H1 (cell line): ENCODE measurements around the gene ACSM2B. TPM values are rescaled to one million over a fixed set of nuclear protein-coding genes. Genes with fewer than 3 reads are reported as not detected.

Source experiments
- CTCF ChIA-PET: fragments of 300-600 bp; sonication (Branson Sonifier 250); formaldehyde crosslinking; loops from one replicate; lab custom pipeline; 2021; ENCODE audit not compliant: partially characterized antibody; lab: Charles Lee
- POLR2A ChIA-PET: fragments of 300-600 bp; sonication (Branson Sonifier 250); formaldehyde crosslinking; loops from one replicate; lab custom pipeline; 2021; ENCODE audit warnings: inconsistent platforms; ENCODE audit not compliant: partially characterized antibody; lab: Charles Lee
- DNase-seq, 2 experiments: peaks; one replicate each; pipeline versions ENCODE4 v3.0.0 to v3.0.0-alpha.2; 2010 to 2022; ENCODE audit warnings: low spot score in 2 of 2, low read depth in 1 of 2, mixed read lengths in 1 of 2
- FAIRE-seq: peaks from 2 replicates; lab custom pipeline; 2011; peaks lifted over from hg19 to GRCh38; lab: Jason Lieb, UNC
- H2AFZ ChIP-seq: 2 replicates; pipeline ENCODE4 v1.8.1; 2012; ENCODE audit warnings: low read length, inconsistent platforms
- H2AK5ac ChIP-seq: 2 replicates; pipeline ENCODE4 v1.6.1; 2013; ENCODE audit warnings: low read depth, low read length
- H2BK120ac ChIP-seq: replicated peaks from 2 replicates; pipeline ENCODE3; 2013; ENCODE audit warnings: low read depth, low read length, inconsistent platforms
- H2BK12ac ChIP-seq: 2 replicates; pipeline ENCODE4 v1.6.1; 2013; ENCODE audit warnings: low read depth, low read length
- H2BK15ac ChIP-seq: 2 replicates; pipeline ENCODE4 v1.6.1; 2013; ENCODE audit warnings: low read length
- H2BK20ac ChIP-seq: 2 replicates; pipeline ENCODE4 v1.6.1; 2013; ENCODE audit warnings: low read length
- H2BK5ac ChIP-seq: 2 replicates; pipeline ENCODE4 v1.6.1; 2013; ENCODE audit warnings: low read depth, low read length
- H3K14ac ChIP-seq: 2 replicates; pipeline ENCODE4 v1.6.1; 2013; ENCODE audit warnings: inconsistent platforms; ENCODE audit not compliant: insufficient read length
- H3K18ac ChIP-seq: 2 replicates; pipeline ENCODE4 v1.6.1; 2013; ENCODE audit warnings: low read length; ENCODE audit errors: extremely low read depth
- H3K23ac ChIP-seq: 2 replicates; pipeline ENCODE4 v1.6.1; 2013; ENCODE audit warnings: inconsistent platforms; ENCODE audit not compliant: insufficient read length
- H3K23me2 ChIP-seq: 2 replicates; pipeline ENCODE4 v1.6.1; 2013; ENCODE audit warnings: low read depth, low read length
- H3K27ac ChIP-seq: 2 replicates; pipeline ENCODE4 v1.6.1; 2011; ENCODE audit warnings: low read depth, low read length, inconsistent platforms
- H3K27me3 ChIP-seq, 4 experiments: replicated peaks in 1 of 4; 1 replicate in 1 of 4; 2 replicates in 3 of 4; pipeline versions ENCODE4 v1.6.1 to v1.8.1; 2011 to 2013; ENCODE audit warnings: low read length in 3 of 4, mild to moderate bottlenecking in 3 of 4, inconsistent platforms in 2 of 4, mixed read lengths in 2 of 4, moderate library complexity in 1 of 4; ENCODE audit not compliant: control insufficient read depth in 3 of 4, insufficient read depth in 3 of 4; ENCODE audit errors: extremely low read depth in 1 of 4
- H3K36me3 ChIP-seq, 4 experiments: 2 replicates each; pipeline versions ENCODE4 v1.6.1 to v1.8.1; 2011 to 2013; ENCODE audit warnings: mild to moderate bottlenecking in 4 of 4, low read length in 3 of 4, moderate library complexity in 2 of 4, control low read depth in 1 of 4, inconsistent platforms in 1 of 4; ENCODE audit not compliant: insufficient read depth in 4 of 4, control insufficient read depth in 2 of 4
- H3K4ac ChIP-seq: replicated peaks from 2 replicates; pipeline ENCODE3; 2013; ENCODE audit warnings: low read length, low read depth, mixed read lengths, inconsistent platforms; ENCODE audit not compliant: insufficient read length
- H3K4me1 ChIP-seq, 4 experiments: replicated peaks in 1 of 4; 1 replicate in 1 of 4; 2 replicates in 3 of 4; pipeline versions ENCODE4 v1.6.1 to v1.8.1; 2011 to 2013; ENCODE audit warnings: low read length in 3 of 4, inconsistent platforms in 2 of 4, mixed read lengths in 1 of 4; ENCODE audit not compliant: insufficient read depth in 4 of 4, control insufficient read depth in 3 of 4
- H3K4me2 ChIP-seq, 2 experiments: 2 replicates each; pipeline versions ENCODE4 v1.6.1 to v1.8.1; 2011 to 2013; ENCODE audit warnings: low read depth in 2 of 2, low read length in 2 of 2, control low read depth in 1 of 2, inconsistent platforms in 1 of 2, mild to moderate bottlenecking in 1 of 2; ENCODE audit not compliant: insufficient read depth in 1 of 2
- H3K4me3 ChIP-seq, 4 experiments: fragments of 200-600, 300-600 bp in 1 of 4; sonication (generic), shearing (Covaris generic), sonication (Bioruptor Twin) in 1 of 4; 2 replicates each; pipeline versions ENCODE4 v1.5.1 to v1.8.1; 2011 to 2016; ENCODE audit warnings: low read length in 4 of 4, low read depth in 3 of 4, control low read depth in 2 of 4, inconsistent platforms in 2 of 4, mild to moderate bottlenecking in 2 of 4, mixed read lengths in 1 of 4, moderate library complexity in 1 of 4; ENCODE audit not compliant: insufficient read depth in 2 of 4; ENCODE audit errors: extremely low read depth in 1 of 4
- H3K56ac ChIP-seq: replicated peaks from 2 replicates; pipeline ENCODE3; 2013; ENCODE audit warnings: low read depth, mild to moderate bottlenecking, mixed read lengths, low read length, inconsistent platforms; ENCODE audit not compliant: insufficient read length
- H3K79me1 ChIP-seq: 2 replicates; pipeline ENCODE4 v1.6.1; 2013; ENCODE audit warnings: low read depth, low read length, control low read depth
- H3K79me2 ChIP-seq, 2 experiments: 2 replicates each; pipeline versions ENCODE4 v1.6.1 to v1.8.1; 2012 to 2013; ENCODE audit warnings: low read length in 2 of 2, mild to moderate bottlenecking in 2 of 2, inconsistent platforms in 1 of 2; ENCODE audit not compliant: insufficient read depth in 2 of 2, control insufficient read depth in 1 of 2
- H3K9ac ChIP-seq, 4 experiments: replicated peaks in 1 of 4; 1 replicate in 1 of 4; 2 replicates in 3 of 4; pipeline versions ENCODE4 v1.6.1 to v1.8.1; 2011 to 2013; ENCODE audit warnings: low read depth in 3 of 4, low read length in 3 of 4, control low read depth in 2 of 4, mild to moderate bottlenecking in 2 of 4, moderate library complexity in 2 of 4, inconsistent platforms in 1 of 4; ENCODE audit errors: extremely low read depth in 1 of 4
- H3K9me3 ChIP-seq, 2 experiments: 2 replicates each; pipeline versions ENCODE4 v1.6.1 to v1.8.1; 2012 to 2013; ENCODE audit warnings: mild to moderate bottlenecking in 2 of 2, moderate library complexity in 2 of 2, control low read depth in 1 of 2, inconsistent platforms in 1 of 2, low read depth in 1 of 2, low read length in 1 of 2, mixed read lengths in 1 of 2; ENCODE audit not compliant: insufficient read depth in 2 of 2
- H4K20me1 ChIP-seq, 2 experiments: replicated peaks in 1 of 2; 2 replicates each; pipeline versions ENCODE3 to v1.8.1; 2011 to 2013; ENCODE audit warnings: inconsistent platforms in 2 of 2, low read length in 2 of 2, mild to moderate bottlenecking in 1 of 2; ENCODE audit not compliant: insufficient read depth in 2 of 2, control insufficient read depth in 1 of 2
- H4K5ac ChIP-seq: 2 replicates; pipeline ENCODE4 v1.6.1; 2013; ENCODE audit warnings: low read length, low read depth, mixed read lengths, inconsistent platforms; ENCODE audit not compliant: insufficient read length
- H4K8ac ChIP-seq: 2 replicates; pipeline ENCODE4 v1.8.0; 2013; ENCODE audit warnings: mild to moderate bottlenecking, moderate library complexity, low read length, inconsistent platforms; ENCODE audit not compliant: insufficient read depth; ENCODE audit errors: extremely low read depth
- H4K91ac ChIP-seq: replicated peaks from 2 replicates; pipeline ENCODE3; 2013; ENCODE audit warnings: low read length, mixed read lengths, inconsistent platforms; ENCODE audit not compliant: insufficient read length
- CEBPB ChIP-seq: IDR thresholded peaks from 2 replicates; pipeline ENCODE4 v1.6.1; 2012; ENCODE audit warnings: low read depth, low read length
- GABPA ChIP-seq: IDR thresholded peaks from 2 replicates; pipeline ENCODE4 v1.6.1; 2011; ENCODE audit warnings: mild to moderate bottlenecking, low read length, moderate library complexity, borderline replicate concordance; ENCODE audit not compliant: insufficient read depth
- GTF2F1 ChIP-seq: IDR thresholded peaks from 2 replicates; pipeline ENCODE4 v1.6.1; 2012; ENCODE audit warnings: low read depth, low read length, improper control_type of control experiment, borderline replicate concordance
- NANOG ChIP-seq: IDR thresholded peaks from 2 replicates; pipeline ENCODE4 v1.6.1; 2011; ENCODE audit warnings: low read length, low read depth, mild to moderate bottlenecking, inconsistent platforms; ENCODE audit not compliant: insufficient read depth, poor library complexity, severe bottlenecking
- POU5F1 ChIP-seq: IDR thresholded peaks from 2 replicates; pipeline ENCODE4 v1.6.1; 2011; ENCODE audit warnings: low read depth, mild to moderate bottlenecking, low read length, moderate library complexity
- RAD21 ChIP-seq, 2 experiments: IDR thresholded peaks in 1 of 2; conservative IDR thresholded peaks in 1 of 2; 2 replicates each; pipeline ENCODE4 v1.6.1; 2011; ENCODE audit warnings: low read depth in 2 of 2, low read length in 2 of 2, improper control_type of control experiment in 1 of 2, inconsistent platforms in 1 of 2, mild to moderate bottlenecking in 1 of 2, moderate library complexity in 1 of 2
- TAF1 ChIP-seq: IDR thresholded peaks from 2 replicates; pipeline ENCODE4 v1.6.1; 2011; ENCODE audit warnings: mild to moderate bottlenecking, low read depth, low read length
- TEAD4 ChIP-seq: IDR thresholded peaks from 2 replicates; pipeline ENCODE4 v1.6.1; 2012; ENCODE audit warnings: low read depth, low read length, inconsistent platforms, mixed read lengths
- polyA plus RNA-seq, 7 experiments: library from polyadenylated mRNA; depleted of rRNA in 3 of 7; stranded (reverse) in 5 of 7; unstranded in 2 of 7; fragments of >200 nt in 5 of 7; fragments of 200-250 nt in 2 of 7; gene quantifications; 1 replicate in 5 of 7; 2 replicates in 1 of 7; 4 replicates in 1 of 7; pipeline versions ENCODE4 v1.2.1 to v1.2.3, GENCODE V29; 2011 to 2013; ENCODE audit warnings: missing spikeins in 2 of 7, mixed read lengths in 2 of 7
- total RNA-seq: library from RNA; stranded (reverse); fragmentation: NEBNext Ultra II Directional; extraction: Animal tissue kit (Norgen Biotek cat#: 25700); gene quantifications from 2 replicates; pipeline ENCODE4 v1.2.1, GENCODE V29; 2021

The ACSM2B gene
- total and polyA plus RNA-seq, 2 of the 8 experiments (the other 6 are each of a cell fraction or from before 2014, with no cell fraction given) = not detected

- no peak overlapping the region for H2BK120ac ChIP-seq
- no peak overlapping the region for H3K56ac ChIP-seq
- H2BK12ac ChIP-seq = no peak overlapping the region
- no peak overlapping the region for H2AFZ ChIP-seq
- no peaks in the 10 kb centered on the region for H3K36me3 ChIP-seq
- no peaks in the 10 kb centered on the region for H3K4me1 ChIP-seq
- no peak overlapping the region for H3K27ac ChIP-seq
- no peak overlapping the region for H3K9ac ChIP-seq
- no peaks in the 10 kb centered on the region for H3K79me2 ChIP-seq
- H3K4me3 ChIP-seq = no peak overlapping the region
- no peak for DNase-seq
- H4K20me1 ChIP-seq = no peaks in the 10 kb centered on the region
- no peaks in the 10 kb centered on the region for H3K27me3 ChIP-seq
- CTCF ChIA-PET = no interaction called here
- H3K18ac ChIP-seq = no peak overlapping the region
- H2BK20ac ChIP-seq = no peak overlapping the region
- H3K23me2 ChIP-seq = no peaks in the 10 kb centered on the region
- peaks cover 0 to 2% of the 10 kb centered on the region in 2 experiments; a peak in 1 of 4 replicates for H3K9me3 ChIP-seq
- no peak overlapping the region for H3K23ac ChIP-seq
- TF ChIP-seq GABPA = no peak
- TF ChIP-seq TAF1 = no peak
- no peak for TF ChIP-seq CEBPB
- no peak for TF ChIP-seq NANOG
- no peak for TF ChIP-seq POU5F1
- no peak for TF ChIP-seq RAD21 (IDR thresholded peaks at IDR 0.05 in 1 of 2, conservative IDR thresholded peaks at IDR 0.05 in 1 of 2; ENCODE audit: low read depth in 2 of 2, low read length in 2 of 2)
- TF ChIP-seq TEAD4 = no peak
- no peak for TF ChIP-seq GTF2F1
- TF ChIP-seq, all 59 proteins: peak for 0
- Histone ChIP-seq H2AK5ac (no peak overlapping the region), H4K91ac (no peak overlapping the region), H3K79me1 (no peaks in the 10 kb centered on the region), H4K5ac (no peak overlapping the region), H4K8ac (no peak overlapping the region), H3K4ac (no peak overlapping the region), H2BK5ac (no peak overlapping the region), H3K14ac (no peak overlapping the region), H3K4me2 (no peak overlapping the region), H2BK15ac (no peak overlapping the region)
- FAIRE-seq = no peak
- POLR2A ChIA-PET = no interaction called here
These were observed 9.3 kb downstream of the ACSM2B start for GRCh38 chr16:20566864-20567263.
